Measurements from ENCODE around the gene NCF2. TPM values are rescaled to one million over a fixed set of nuclear protein-coding genes. Genes with fewer than 3 reads are reported as not detected.

Gene NCF2
- total RNA-seq, 1 donor from 2014 or later = 9.8 TPM

- Histone ChIP-seq H3K4me1 (peaks cover 0 to 16% of the 10 kb centered on the region in 2 donors), H3K36me3 (no peaks in the 10 kb centered on the region), H3K27me3 (no peaks in the 10 kb centered on the region), H3K4me3 (peak overlapping the region in 1 of 2 donors; percentile 21), H3K27ac (peak overlapping the region; percentile 68 to 84), H3K9me3 (no peaks in the 10 kb centered on the region)
- intact Hi-C loops (cut with DNase I) = loop anchor here (1.0 to 2.0 kb wide), 2 partner anchors 26 to 137 kb away; partner anchors contain the start of genes ARPC5 and SMG7
- TF ChIP-seq CTCF (IDR thresholded peaks at IDR 0.05) = peak; percentile 51 to 64 (median 58)
- peak in 1 of 2 donors; percentile 86 for DNase-seq (ENCODE audit: low spot score in 2 of 2)
Measured at GRCh38 chr1:183609313-183609712, 19.1 kb upstream of the NCF2 start.

- intact Hi-C loops (cut with DNase I) = no loop called here
Measured at GRCh38 chr1:183607322-183607980, 17.2 kb upstream of the NCF2 start.

GRCh38 chr1:183605904-183606303, 15.6 kb upstream of the NCF2 start:
- Histone ChIP-seq H3K27ac (no peak overlapping the region), H3K4me1 (peaks cover 0 to 16% of the 10 kb centered on the region in 2 donors), H3K36me3 (no peaks in the 10 kb centered on the region), H3K27me3 (no peaks in the 10 kb centered on the region), H3K4me3 (no peak overlapping the region), H3K9me3 (no peaks in the 10 kb centered on the region)
- no peak for TF ChIP-seq CTCF (IDR thresholded peaks at IDR 0.05)
- no peak for DNase-seq (ENCODE audit: low spot score in 2 of 2)
- intact Hi-C loops (cut with DNase I) = no loop called here

More at GRCh38 chr1:183607322-183607980, 17.2 kb upstream of the NCF2 start:
- Histone ChIP-seq H3K27me3 (no peaks in the 10 kb centered on the region), H3K27ac (no peak overlapping the region), H3K4me1 (peaks cover 0 to 16% of the 10 kb centered on the region in 2 donors), H3K9me3 (no peaks in the 10 kb centered on the region), H3K4me3 (no peak overlapping the region), H3K36me3 (no peaks in the 10 kb centered on the region)
- no peak for TF ChIP-seq CTCF (IDR thresholded peaks at IDR 0.05)
- DNase-seq (ENCODE audit: low spot score in 2 of 2) = no peak

- Histone ChIP-seq H3K9me3 (no peaks in the 10 kb centered on the region), H3K27me3 (no peaks in the 10 kb centered on the region), H3K36me3 (no peaks in the 10 kb centered on the region), H3K4me1 (peaks cover 0 to 9% of the 10 kb centered on the region in 2 donors), H3K4me3 (no peak overlapping the region), H3K27ac (no peak overlapping the region)
- DNase-seq (ENCODE audit: low spot score in 2 of 2) = peak in 1 of 2 donors; percentile 56
- intact Hi-C loops (cut with DNase I) = no loop called here
- TF ChIP-seq CTCF (IDR thresholded peaks at IDR 0.05) = no peak
Measured at GRCh38 chr1:183604815-183605214, 14.6 kb upstream of the NCF2 start.

GRCh38 chr1:183604038-183604808, 14.0 kb upstream of the NCF2 start:
- peak overlapping the region in 1 of 2 donors; percentile 8 for H3K27ac ChIP-seq

More at GRCh38 chr1:183604038-183604808, 14.0 kb upstream of the NCF2 start:
- Histone ChIP-seq H3K36me3 (no peaks in the 10 kb centered on the region), H3K4me1 (peaks cover 0 to 9% of the 10 kb centered on the region in 2 donors), H3K4me3 (no peak overlapping the region), H3K9me3 (no peaks in the 10 kb centered on the region), H3K27me3 (no peaks in the 10 kb centered on the region)
- intact Hi-C loops (cut with DNase I) = no loop called here
- TF ChIP-seq CTCF (IDR thresholded peaks at IDR 0.05) = no peak
- peak in 1 of 2 donors; percentile 65 for DNase-seq (ENCODE audit: low spot score in 2 of 2)

Data from ascending aorta (tissue), 2 donors.